Measurements from ENCODE around the gene CSRNP2.

- TF ChIP-seq CTCF (IDR thresholded peaks at IDR 0.05) (no peak), EP300 (IDR thresholded peaks at IDR 0.05) (no peak), POLR2A (IDR thresholded peaks at IDR 0.05) (no peak), POLR2AphosphoS5 (IDR thresholded peaks at IDR 0.05) (no peak)
Observed at GRCh38 chr12:51081421-51081820, 2.0 kb downstream of the CSRNP2 start.
